Trophoblast cell (in vitro differentiated cells and primary cell): ENCODE measurements around the gene UBAC2.

ENCODE experiments used
- DNase-seq, 2 donors: peaks; one replicate each; pipeline ENCODE4 v3.0.0-alpha.2; 2016
- H2AFZ ChIP-seq: 2 replicates; pipeline ENCODE4 v1.6.1; 2013; ENCODE audit warnings: low read length, moderate library complexity, mild to moderate bottlenecking; ENCODE audit not compliant: insufficient read depth, poor library complexity
- H2AK5ac ChIP-seq: 2 replicates; pipeline ENCODE4 v1.6.1; 2013; ENCODE audit warnings: mild to moderate bottlenecking, low read length
- H2BK120ac ChIP-seq: 2 replicates; pipeline ENCODE4 v1.6.1; 2013; ENCODE audit warnings: low read length, mild to moderate bottlenecking, moderate library complexity; ENCODE audit not compliant: insufficient read depth, poor library complexity
- H2BK12ac ChIP-seq: 2 replicates; pipeline ENCODE4 v1.6.1; 2013; ENCODE audit warnings: mild to moderate bottlenecking, low read length, moderate library complexity
- H2BK5ac ChIP-seq: 2 replicates; pipeline ENCODE4 v1.6.1; 2013; ENCODE audit warnings: low read length, low read depth, moderate library complexity, mild to moderate bottlenecking; ENCODE audit not compliant: poor library complexity
- H3K14ac ChIP-seq: 2 replicates; pipeline ENCODE4 v1.6.1; 2013; ENCODE audit warnings: mild to moderate bottlenecking, low read length
- H3K18ac ChIP-seq: 2 replicates; pipeline ENCODE4 v1.6.1; 2013; ENCODE audit warnings: mild to moderate bottlenecking, low read length
- H3K23ac ChIP-seq: 2 replicates; pipeline ENCODE4 v1.6.1; 2013; ENCODE audit warnings: low read length
- H3K27ac ChIP-seq: 2 replicates; pipeline ENCODE4 v1.5.1; 2013; ENCODE audit warnings: low read depth, mild to moderate bottlenecking, inconsistent platforms, low read length, moderate library complexity
- H3K27me3 ChIP-seq: 2 replicates; pipeline ENCODE4 v1.6.1; 2013; ENCODE audit warnings: inconsistent platforms, mild to moderate bottlenecking, low read length, moderate library complexity; ENCODE audit not compliant: insufficient read depth
- H3K36me3 ChIP-seq, 2 experiments: 1 replicate in 1 of 2; 2 replicates in 1 of 2; pipeline ENCODE4 v1.6.1; 2013; ENCODE audit warnings: low read length in 2 of 2, mild to moderate bottlenecking in 2 of 2, moderate library complexity in 1 of 2; ENCODE audit not compliant: insufficient read depth in 2 of 2, control insufficient read depth in 1 of 2
- H3K4ac ChIP-seq: 2 replicates; pipeline ENCODE4 v1.6.1; 2013; ENCODE audit warnings: low read depth, mild to moderate bottlenecking, low read length, moderate library complexity
- H3K4me1 ChIP-seq, 2 experiments: 1 replicate in 1 of 2; 2 replicates in 1 of 2; pipeline ENCODE4 v1.6.1; 2013; ENCODE audit warnings: low read length in 2 of 2, mild to moderate bottlenecking in 2 of 2, moderate library complexity in 1 of 2; ENCODE audit not compliant: insufficient read depth in 2 of 2, control insufficient read depth in 1 of 2
- H3K4me2 ChIP-seq: 2 replicates; pipeline ENCODE4 v1.6.1; 2013; ENCODE audit warnings: inconsistent platforms, mild to moderate bottlenecking, low read length, moderate library complexity
- H3K4me3 ChIP-seq: 2 replicates; pipeline ENCODE4 v1.5.1; 2013; ENCODE audit warnings: mild to moderate bottlenecking, low read depth, low read length, inconsistent platforms
- H3K79me1 ChIP-seq: one replicate; pipeline ENCODE4 v1.6.1; 2013; ENCODE audit warnings: low read length
- H3K79me2 ChIP-seq: 2 replicates; pipeline ENCODE4 v1.6.1; 2013; ENCODE audit warnings: low read length, mild to moderate bottlenecking; ENCODE audit not compliant: control insufficient read depth, insufficient read depth, poor library complexity
- H3K9ac ChIP-seq: 2 replicates; pipeline ENCODE4 v1.6.1; 2013; ENCODE audit warnings: mild to moderate bottlenecking, low read length
- H3K9me3 ChIP-seq: 2 replicates; pipeline ENCODE4 v1.6.1; 2013; ENCODE audit warnings: low read depth, mild to moderate bottlenecking, control low read depth, inconsistent platforms, low read length; ENCODE audit not compliant: insufficient read depth
- H4K12ac ChIP-seq: 2 replicates; pipeline ENCODE4 v1.6.1; 2013; ENCODE audit warnings: low read depth, mild to moderate bottlenecking, low read length, moderate library complexity
- H4K8ac ChIP-seq: 2 replicates; pipeline ENCODE4 v1.6.1; 2013; ENCODE audit warnings: low read depth, mild to moderate bottlenecking, low read length, moderate library complexity
- H4K91ac ChIP-seq: one replicate; pipeline ENCODE4 v1.6.1; 2013; ENCODE audit warnings: low read depth, mild to moderate bottlenecking, low read length, moderate library complexity
- WGBS: extraction: QIAGEN DNeasy Blood & Tissue Kit; methylation state at CpG from one replicate; pipeline ENCODE4 v1.1.7; 2013; ENCODE audit warnings: missing lambda C conversion rate; ENCODE audit not compliant: insufficient read length, insufficient coverage; ENCODE audit errors: extremely low coverage; 5-methylcytosine and 5-hydroxymethylcytosine counted together

Gene UBAC2

GRCh38 chr13:99398916-99399622 lies 198.4 kb downstream of the UBAC2 start:
- H3K4me1 ChIP-seq, result no peaks in the 10 kb centered on the region
- no peak overlapping the region for H4K91ac ChIP-seq
- H3K14ac ChIP-seq, result no peak overlapping the region
- H3K79me2 ChIP-seq, result no peaks in the 10 kb centered on the region
- H3K4me2 ChIP-seq, result no peak overlapping the region
- WGBS, result no CpG with 5 or more reads among the region's 11 CpGs
- H3K36me3 ChIP-seq, result no peaks in the 10 kb centered on the region
- H2AFZ ChIP-seq, result no peak overlapping the region
- no peak overlapping the region for H2BK5ac ChIP-seq
- H3K18ac ChIP-seq, result no peak overlapping the region
- no peak overlapping the region for H4K8ac ChIP-seq
- H3K23ac ChIP-seq, result no peak overlapping the region
- no peak overlapping the region for H3K4me3 ChIP-seq
- H3K27me3 ChIP-seq, result no peaks in the 10 kb centered on the region
- no peak overlapping the region for H3K4ac ChIP-seq
- H3K9me3 ChIP-seq, result no peaks in the 10 kb centered on the region
- no peak overlapping the region for H2BK120ac ChIP-seq
- no peak overlapping the region for H2AK5ac ChIP-seq
- H2BK12ac ChIP-seq, result no peak overlapping the region
- no peak for DNase-seq
- H3K27ac ChIP-seq, result no peak overlapping the region
- H3K79me1 ChIP-seq, result no peaks in the 10 kb centered on the region
- no peak overlapping the region for H4K12ac ChIP-seq
- no peak overlapping the region for H3K9ac ChIP-seq

GRCh38 chr13:99399623-99399974 lies 198.9 kb downstream of the UBAC2 start:
- Histone ChIP-seq H4K12ac (no peak overlapping the region), H3K79me1 (no peaks in the 10 kb centered on the region), H3K79me2 (no peaks in the 10 kb centered on the region), H2BK5ac (no peak overlapping the region), H3K4me1 (no peaks in the 10 kb centered on the region), H3K18ac (no peak overlapping the region), H3K9me3 (no peaks in the 10 kb centered on the region), H4K91ac (no peak overlapping the region), H3K4me3 (no peak overlapping the region), H3K27ac (no peak overlapping the region), H2AFZ (no peak overlapping the region), H3K9ac (no peak overlapping the region), H2AK5ac (no peak overlapping the region), H3K4ac (no peak overlapping the region), H2BK12ac (no peak overlapping the region), H3K14ac (no peak overlapping the region), H3K4me2 (no peak overlapping the region), H4K8ac (no peak overlapping the region), H2BK120ac (no peak overlapping the region), H3K36me3 (no peaks in the 10 kb centered on the region), H3K23ac (no peak overlapping the region), H3K27me3 (no peaks in the 10 kb centered on the region)
- DNase-seq, result no peak
- WGBS, result no CpG with 5 or more reads among the region's 8 CpGs

GRCh38 chr13:99403458-99403971 lies 202.9 kb downstream of the UBAC2 start:
- H3K18ac ChIP-seq, result no peak overlapping the region
- WGBS, result no CpG with 5 or more reads among the region's 5 CpGs
- H3K4me1 ChIP-seq, result no peaks in the 10 kb centered on the region
- no peak overlapping the region for H3K4me3 ChIP-seq
- H3K9me3 ChIP-seq, result peaks cover under 1% of the 10 kb centered on the region
- no peak overlapping the region for H4K12ac ChIP-seq
- no peak overlapping the region for H3K4me2 ChIP-seq
- H3K79me1 ChIP-seq, result no peaks in the 10 kb centered on the region
- no peak overlapping the region for H3K14ac ChIP-seq
- H2BK120ac ChIP-seq, result no peak overlapping the region
- DNase-seq, result no peak
- no peak overlapping the region for H2AK5ac ChIP-seq
- no peak overlapping the region for H2BK12ac ChIP-seq
- no peak overlapping the region for H2AFZ ChIP-seq
- H3K9ac ChIP-seq, result no peak overlapping the region
- H3K23ac ChIP-seq, result no peak overlapping the region
- no peaks in the 10 kb centered on the region for H3K79me2 ChIP-seq
- H3K4ac ChIP-seq, result no peak overlapping the region
- no peak overlapping the region for H2BK5ac ChIP-seq
- no peak overlapping the region for H3K27ac ChIP-seq
- H4K8ac ChIP-seq, result no peak overlapping the region
- no peaks in the 10 kb centered on the region for H3K27me3 ChIP-seq
- no peaks in the 10 kb centered on the region for H3K36me3 ChIP-seq
- H4K91ac ChIP-seq, result no peak overlapping the region

GRCh38 chr13:99404005-99404755 lies 203.5 kb downstream of the UBAC2 start:
- H2AFZ ChIP-seq, result no peak overlapping the region
- no peak overlapping the region for H3K4me3 ChIP-seq
- no peak overlapping the region for H4K91ac ChIP-seq
- no peak overlapping the region for H3K18ac ChIP-seq
- no peak overlapping the region for H3K14ac ChIP-seq
- H3K79me1 ChIP-seq, result no peaks in the 10 kb centered on the region
- H3K79me2 ChIP-seq, result no peaks in the 10 kb centered on the region
- H4K12ac ChIP-seq, result no peak overlapping the region
- H2BK5ac ChIP-seq, result no peak overlapping the region
- no peak overlapping the region for H3K9ac ChIP-seq
- no peaks in the 10 kb centered on the region for H3K36me3 ChIP-seq
- WGBS, result no CpG with 5 or more reads among the region's 24 CpGs
- no peak overlapping the region for H4K8ac ChIP-seq
- no peak for DNase-seq
- H2BK120ac ChIP-seq, result no peak overlapping the region
- no peak overlapping the region for H3K4me2 ChIP-seq
- no peak overlapping the region for H3K27ac ChIP-seq
- no peak overlapping the region for H2BK12ac ChIP-seq
- no peak overlapping the region for H3K4ac ChIP-seq
- no peak overlapping the region for H3K23ac ChIP-seq
- no peaks in the 10 kb centered on the region for H3K27me3 ChIP-seq
- H3K4me1 ChIP-seq, result no peaks in the 10 kb centered on the region
- no peak overlapping the region for H2AK5ac ChIP-seq
- peaks cover 4% of the 10 kb centered on the region for H3K9me3 ChIP-seq
